Tibial artery (tissue), 4 donors: Measurements from ENCODE around the gene ANGEL2.
"Not testable (repeated sequence)": the region's sequence is repeated elsewhere in the genome, so short reads cannot be mapped to it uniquely, and the experiment has no call there.

Experiments
- DNase-seq, 2 donors: peaks; one replicate each; pipeline ENCODE4 v3.0.0-alpha.2; 2019
- H3K27ac ChIP-seq, 2 donors: fragments of 200-600 bp; sonication (generic) in 1 of 2; 1 replicate in 1 of 2; 2 replicates in 1 of 2; pipeline ENCODE4 v1.5.1; 2018 to 2019; ENCODE audit warnings: mild to moderate bottlenecking in 1 of 2
- H3K27me3 ChIP-seq, 2 donors: fragments of 200-600 bp; sonication (generic) in 1 of 2; one replicate each; pipeline versions ENCODE4 v1.5.1 to v1.6.0; 2016 to 2019
- H3K36me3 ChIP-seq, 3 donors: fragments of 200-600 bp; sonication (generic) in 2 of 3; one replicate each; pipeline ENCODE4 v1.5.1; 2016 to 2019; ENCODE audit warnings: mild to moderate bottlenecking in 2 of 3
- H3K4me1 ChIP-seq, 4 donors: fragments of 200-600 bp; sonication (generic) in 2 of 4; 1 replicate in 3 of 4; 2 replicates in 1 of 4; pipeline ENCODE4 v1.5.1; 2016 to 2019
- H3K4me3 ChIP-seq, 2 donors: fragments of 200-600 bp; sonication (generic) in 1 of 2; 1 replicate in 1 of 2; 2 replicates in 1 of 2; pipeline ENCODE4 v1.5.1; 2018 to 2019; ENCODE audit warnings: mild to moderate bottlenecking in 2 of 2
- H3K9me3 ChIP-seq, 3 donors: fragments of 200-600 bp; sonication (generic) in 1 of 3; one replicate each; pipeline ENCODE4 v1.5.1; 2016 to 2019
- CTCF ChIP-seq, 2 experiments: fragments of 200-600 bp in 1 of 2; fragments of 450-650 bp in 1 of 2; IDR thresholded peaks; one replicate each; pipeline ENCODE4 v1.5.1; 2017 to 2019; ENCODE audit warnings: antibody characterized with exemption in 2 of 2, mild to moderate bottlenecking in 1 of 2, moderate library complexity in 1 of 2
- intact Hi-C: fragments of 100-400 bp; cut with DNase I; formaldehyde crosslinking; loops from one replicate; pipeline ENCODE4 v1.15.0; 2023; ENCODE audit warnings: low total_unique reads

Gene ANGEL2

GRCh38 chr1:213008564-213008963 is 7.1 kb downstream of the ANGEL2 start:
- Histone ChIP-seq H3K27me3 (no peaks in the 10 kb centered on the region), H3K27ac (no peak overlapping the region), H3K4me3 (no peak overlapping the region), H3K4me1 (peaks cover 0 to 3% (median 0%) of the 10 kb centered on the region in 4 donors), H3K36me3 (peaks cover 37 to 55% (median 39%) of the 10 kb centered on the region in 3 donors), H3K9me3 (no peaks in the 10 kb centered on the region)
- intact Hi-C loops, result no loop called here
- DNase-seq, result no peak
- no peak for TF ChIP-seq CTCF (IDR thresholded peaks at IDR 0.05)

- no peak overlapping the region for H3K27ac ChIP-seq
- no peak for DNase-seq
- H3K4me1 ChIP-seq, result no peaks in the 10 kb centered on the region
- no peak for TF ChIP-seq CTCF (IDR thresholded peaks at IDR 0.05)
- no peak overlapping the region for H3K4me3 ChIP-seq
- intact Hi-C loops, result no loop called here
- H3K9me3 ChIP-seq, result no peaks in the 10 kb centered on the region
- peaks cover 55 to 91% (median 58%) of the 10 kb centered on the region in 3 donors for H3K36me3 ChIP-seq
- H3K27me3 ChIP-seq, result no peaks in the 10 kb centered on the region
Measured at GRCh38 chr1:213003256-213003655, 12.4 kb downstream of the ANGEL2 start.

- H3K4me3 ChIP-seq, result no peak overlapping the region
- intact Hi-C loops, result loop anchor here (10.0 kb wide), 1 partner anchor 180 kb away; no protein-coding TSS in a partner anchor
- DNase-seq, result no peak
- no peak overlapping the region for H3K27ac ChIP-seq
- peaks cover 43 to 76% (median 50%) of the 10 kb centered on the region in 3 donors for H3K36me3 ChIP-seq
- no peaks in the 10 kb centered on the region for H3K9me3 ChIP-seq
- no peaks in the 10 kb centered on the region for H3K27me3 ChIP-seq
- H3K4me1 ChIP-seq, result no peaks in the 10 kb centered on the region
- TF ChIP-seq CTCF (IDR thresholded peaks at IDR 0.05), result no peak
Measured at GRCh38 chr1:212994926-212995325, 20.7 kb downstream of the ANGEL2 start.

- H3K27me3 ChIP-seq, H3K4me3 ChIP-seq, H3K9me3 ChIP-seq, DNase-seq, H3K4me1 ChIP-seq, H3K27ac ChIP-seq: not testable (repeated sequence)
- intact Hi-C loops, result loop anchor here (10.0 kb wide), 1 partner anchor 179 kb away; no protein-coding TSS in a partner anchor
- H3K36me3 ChIP-seq, result peaks cover 47 to 73% (median 50%) of the 10 kb centered on the region in 3 donors
Measured at GRCh38 chr1:212993960-212994359, 21.7 kb downstream of the ANGEL2 start.

GRCh38 chr1:212990276-212990675 is 25.4 kb downstream of the ANGEL2 start:
- intact Hi-C loops, result loop anchor here (10.0 kb wide), 1 partner anchor 175 kb away; no protein-coding TSS in a partner anchor
- Histone ChIP-seq H3K27me3 (no peaks in the 10 kb centered on the region), H3K4me3 (no peak overlapping the region), H3K27ac (no peak overlapping the region), H3K4me1 (no peaks in the 10 kb centered on the region), H3K9me3 (no peaks in the 10 kb centered on the region), H3K36me3 (peaks cover 24 to 45% (median 27%) of the 10 kb centered on the region in 3 donors)
- no peak for DNase-seq
- no peak for TF ChIP-seq CTCF (IDR thresholded peaks at IDR 0.05)

GRCh38 chr1:212987702-212988322 is 27.9 kb downstream of the ANGEL2 start:
- H3K27me3 ChIP-seq, result no peaks in the 10 kb centered on the region
- H3K27ac ChIP-seq, result no peak overlapping the region
- DNase-seq, result no peak
- no peaks in the 10 kb centered on the region for H3K4me1 ChIP-seq
- intact Hi-C loops, result no loop called here
- H3K9me3 ChIP-seq, result no peaks in the 10 kb centered on the region
- H3K4me3 ChIP-seq, result no peak overlapping the region
- TF ChIP-seq CTCF (IDR thresholded peaks at IDR 0.05), result no peak
- peaks cover 13 to 21% (median 13%) of the 10 kb centered on the region in 3 donors for H3K36me3 ChIP-seq
